ENCODE results near the gene LRP1B. TPM values are rescaled to one million over a fixed set of nuclear protein-coding genes. Genes with fewer than 3 reads are reported as not detected.

LRP1B gene
- total RNA-seq, 1 experiment from 2014 or later, result 0.52 TPM

GRCh38 chr2:141932261-141932660 is 198.6 kb downstream of the LRP1B start:
- Mint-ChIP-seq H3K4me1 (peaks cover 3% of the 10 kb centered on the region; the same call in 1 of the 2 replicates), H3K27me3 (ENCODE audit: low read depth) (no peaks in the 10 kb centered on the region), H3K4me3 (no peak overlapping the region), H3K27ac (no peak overlapping the region), H3K36me3 (no peaks in the 10 kb centered on the region), H3K9me3 (no peaks in the 10 kb centered on the region)
- ChIA-PET POLR2A (no interaction called here), CTCF (interaction anchor here (0.9 kb wide), 1 partner anchor 207 kb away, joined by 3 read pairs; no protein-coding TSS in a partner anchor)
- TF ChIP-seq CDX4 (CRISPR knock-in tag; IDR thresholded peaks at IDR 0.05; ENCODE audit: borderline replicate concordance) (no peak), CTCF (IDR thresholded peaks at IDR 0.05) (no peak), TCF7 (CRISPR knock-in tag; IDR thresholded peaks at IDR 0.05; ENCODE audit: low read depth) (no peak), ZNF232 (CRISPR knock-in tag; IDR thresholded peaks at IDR 0.05) (no peak), GRHL2 (CRISPR knock-in tag; IDR thresholded peaks at IDR 0.05; ENCODE audit: insufficient replicate concordance, severe bottlenecking) (no peak), ELF4 (CRISPR knock-in tag; IDR thresholded peaks at IDR 0.05; ENCODE audit: low read depth) (no peak), NR2C2 (CRISPR knock-in tag; IDR thresholded peaks at IDR 0.05) (no peak), ZNF121 (CRISPR knock-in tag; IDR thresholded peaks at IDR 0.05) (no peak), USF2 (CRISPR knock-in tag; IDR thresholded peaks at IDR 0.05) (no peak), ATF6 (CRISPR knock-in tag; IDR thresholded peaks at IDR 0.05) (no peak), CBFB (CRISPR knock-in tag; IDR thresholded peaks at IDR 0.05; ENCODE audit: low read depth) (no peak), ERG (CRISPR knock-in tag; IDR thresholded peaks at IDR 0.05) (no peak), NR1H2 (CRISPR knock-in tag; IDR thresholded peaks at IDR 0.05) (no peak), NFYB (CRISPR knock-in tag; conservative IDR thresholded peaks at IDR 0.05; ENCODE audit: low read depth) (no peak), TEAD1 (CRISPR knock-in tag; IDR thresholded peaks at IDR 0.05) (no peak), NFATC4 (CRISPR knock-in tag; IDR thresholded peaks at IDR 0.05) (no peak), ZNF396 (CRISPR knock-in tag; IDR thresholded peaks at IDR 0.05; ENCODE audit: borderline replicate concordance) (no peak), SMAD3 (CRISPR knock-in tag; IDR thresholded peaks at IDR 0.05; ENCODE audit: borderline replicate concordance) (no peak)
- no peak for DNase-seq (ENCODE audit: low spot score)
- no peak for ATAC-seq

GRCh38 chr2:141931797-141932196 is 199.0 kb downstream of the LRP1B start:
- Mint-ChIP-seq H3K9me3 (no peaks in the 10 kb centered on the region), H3K27me3 (ENCODE audit: low read depth) (no peaks in the 10 kb centered on the region), H3K36me3 (no peaks in the 10 kb centered on the region), H3K27ac (no peak overlapping the region), H3K4me3 (no peak overlapping the region), H3K4me1 (peaks cover 3% of the 10 kb centered on the region; the same call in 1 of the 2 replicates)
- ChIA-PET CTCF (interaction anchor here (0.9 kb wide), 1 partner anchor 207 kb away, joined by 3 read pairs; no protein-coding TSS in a partner anchor), POLR2A (no interaction called here)
- ATAC-seq (no peak), DNase-seq (ENCODE audit: low spot score) (no peak)
- TF ChIP-seq NR2C2 (CRISPR knock-in tag; IDR thresholded peaks at IDR 0.05), result no peak
- TF ChIP-seq NFYB (CRISPR knock-in tag; conservative IDR thresholded peaks at IDR 0.05; ENCODE audit: low read depth), result no peak
- TF ChIP-seq EMX1 (CRISPR knock-in tag; IDR thresholded peaks at IDR 0.05), result no peak
- TF ChIP-seq ELF4 (CRISPR knock-in tag; IDR thresholded peaks at IDR 0.05; ENCODE audit: low read depth), result no peak
- no peak for TF ChIP-seq E2F4 (CRISPR knock-in tag; IDR thresholded peaks at IDR 0.05; ENCODE audit: borderline replicate concordance, low read depth)
- no peak for TF ChIP-seq ATF3 (CRISPR knock-in tag; conservative IDR thresholded peaks at IDR 0.05)
- TF ChIP-seq KAT7 (CRISPR knock-in tag; IDR thresholded peaks at IDR 0.05; ENCODE audit: borderline replicate concordance), result no peak
- TF ChIP-seq GABPB1 (CRISPR knock-in tag; IDR thresholded peaks at IDR 0.05), result no peak
- no peak for TF ChIP-seq TCF7 (CRISPR knock-in tag; IDR thresholded peaks at IDR 0.05; ENCODE audit: low read depth)
- TF ChIP-seq ZNF416 (CRISPR knock-in tag; IDR thresholded peaks at IDR 0.05), result no peak
- TF ChIP-seq CREB1 (CRISPR knock-in tag; IDR thresholded peaks at IDR 0.05), result no peak
- no peak for TF ChIP-seq IRF1 (CRISPR knock-in tag; IDR thresholded peaks at IDR 0.05)
- no peak for TF ChIP-seq USF2 (CRISPR knock-in tag; IDR thresholded peaks at IDR 0.05)
- no peak for TF ChIP-seq NR1H2 (CRISPR knock-in tag; IDR thresholded peaks at IDR 0.05)

All from WTC11 (cell line).